Activated gamma-delta T cell treated with Interleukin-2 at 50 U/mL for 16 hours (primary cell): Measurements from ENCODE around the gene CLSTN1.
A peak's percentile ranks its signal among the peaks of the same experiment; 100 is the strongest.

Source experiments
- DNase-seq: peaks from one replicate; pipeline ENCODE4 v3.0.0-alpha.2; 2020

The CLSTN1 gene

DNA sequence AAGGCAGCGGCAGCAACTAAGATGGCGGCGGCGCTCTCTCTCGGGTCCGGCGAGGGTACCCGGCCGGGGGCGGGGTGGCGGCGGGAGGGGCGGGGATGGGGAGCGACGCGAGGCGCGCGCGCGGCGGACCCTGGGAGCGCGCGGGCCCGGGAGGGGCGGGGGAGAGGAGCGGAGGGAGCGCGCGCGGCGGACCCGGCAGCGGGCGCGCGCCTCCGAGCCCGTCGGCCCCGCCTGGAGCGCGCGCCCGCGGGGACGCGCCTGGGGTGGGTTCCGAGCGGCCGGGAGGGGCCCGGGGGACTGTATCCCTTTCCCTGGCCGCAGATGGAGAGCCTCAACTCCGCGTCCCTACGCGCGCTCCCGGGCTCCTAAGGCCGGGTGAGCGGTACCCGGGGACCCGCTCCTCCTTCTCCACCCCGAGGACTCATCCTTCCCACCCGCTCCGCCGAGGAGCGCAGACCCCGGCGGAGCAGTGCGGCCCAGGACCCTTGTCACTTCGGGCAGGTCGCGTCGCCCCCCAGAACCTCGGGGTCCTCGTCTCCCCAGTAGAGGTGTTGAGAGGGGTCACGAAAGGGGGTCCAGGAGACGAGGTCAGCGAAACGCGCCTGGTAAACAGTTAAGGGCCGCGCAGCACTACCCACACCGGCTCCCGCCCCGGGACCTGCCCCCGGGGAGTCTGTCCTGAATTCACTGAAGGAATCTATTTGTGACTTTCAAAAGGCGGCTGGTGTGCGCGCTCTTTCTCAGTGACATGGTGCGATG, at the start of gene CLSTN1:
Gene CLSTN1 (minus strand): TSS at position 23 of the 759 bp plus-strand sequence. CDS start 232 bp downstream, outside the sequence.
- peak; percentile 87 for DNase-seq

DNA sequence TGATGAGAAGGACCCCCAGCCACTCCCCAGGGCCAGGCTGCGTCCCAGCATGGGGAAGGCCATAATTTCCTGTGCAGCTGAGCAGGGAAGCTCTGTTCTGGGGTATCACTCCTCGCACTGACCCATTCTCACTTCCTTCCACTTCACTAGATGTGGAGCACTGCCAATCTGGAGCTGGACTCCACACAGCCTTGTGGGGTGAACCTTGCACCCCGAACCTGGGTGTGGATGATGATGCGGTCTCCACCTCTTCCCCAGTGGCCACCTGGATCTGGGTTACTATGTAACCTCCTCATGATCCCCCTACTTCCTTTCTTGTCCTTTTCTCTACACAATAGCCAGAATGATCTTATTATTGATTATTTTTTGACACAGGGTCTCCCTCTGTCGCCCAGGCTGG, 49.6 kb upstream of the CLSTN1 start:
- DNase-seq: no peak

DNA sequence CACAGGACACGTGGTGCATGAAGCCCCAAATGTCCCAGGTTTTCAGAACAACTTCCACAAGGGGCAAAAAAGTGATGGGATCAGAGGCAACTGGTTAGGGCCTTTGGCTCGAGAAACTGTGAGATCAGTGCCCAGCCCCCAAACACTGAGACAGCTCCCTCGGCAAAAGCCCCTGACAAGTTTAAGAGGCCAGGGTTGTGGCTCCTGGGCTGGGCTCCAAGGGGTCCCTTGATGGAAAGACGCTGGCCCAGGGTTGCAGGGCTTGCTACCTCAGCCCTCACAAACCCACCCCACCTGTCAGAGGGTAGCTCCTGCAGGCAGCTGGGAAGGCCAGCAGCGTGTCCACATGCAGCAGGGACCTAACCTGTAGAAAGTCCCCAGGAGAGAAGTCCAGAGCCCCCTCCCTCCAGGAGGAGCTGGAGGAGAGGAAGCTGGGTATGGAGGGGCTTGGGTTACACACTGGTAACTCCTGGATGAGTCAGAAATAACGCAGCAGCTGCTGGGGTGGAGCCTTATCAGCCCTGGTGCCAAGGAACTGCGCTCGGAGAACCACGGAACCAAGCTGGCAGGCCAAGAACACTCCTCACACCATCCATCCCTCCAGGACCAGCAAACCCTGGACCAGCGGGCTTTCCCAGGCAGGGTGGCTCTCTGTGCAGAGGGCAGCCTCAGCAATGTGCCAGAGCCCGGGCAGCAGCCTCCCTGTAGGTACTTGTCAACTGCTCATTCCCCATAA, 48.8 kb upstream of the CLSTN1 start:
- no peak for DNase-seq

DNA sequence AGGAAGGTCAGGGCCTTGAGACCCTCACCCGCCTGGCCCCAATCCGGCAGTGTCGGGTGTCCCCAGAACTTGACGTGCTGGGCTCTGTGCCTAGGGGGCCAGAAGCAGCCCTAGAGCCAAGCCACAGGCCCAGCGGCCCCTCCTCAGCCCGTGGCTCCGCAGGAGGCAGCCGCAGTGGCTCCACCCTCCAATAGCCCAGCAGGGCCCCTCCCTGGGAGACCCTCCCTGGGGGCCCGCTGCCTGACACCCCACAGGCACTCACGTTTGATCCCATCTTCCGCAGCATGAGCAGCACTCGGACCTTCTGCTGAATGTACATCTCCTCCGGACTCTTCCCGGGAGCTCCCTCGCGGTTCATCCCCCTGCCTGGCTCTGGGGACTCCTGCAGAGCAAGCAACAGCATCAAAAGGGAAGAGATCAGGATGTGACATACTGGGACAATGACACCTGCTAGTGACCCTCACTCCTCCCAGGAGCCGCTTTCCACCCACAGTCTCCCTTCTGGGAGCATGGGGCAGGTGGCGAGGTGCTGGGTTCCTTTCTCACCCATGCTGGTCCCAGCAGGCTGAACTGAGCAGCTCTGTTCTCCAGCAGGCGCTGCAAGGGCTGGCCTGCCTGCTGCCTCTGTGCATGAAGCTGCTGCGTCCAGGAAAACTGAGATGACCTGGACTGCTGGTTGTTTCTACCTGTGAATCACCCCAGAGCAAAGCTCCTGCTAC, 48.1 kb upstream of the CLSTN1 start:
- DNase-seq: no peak

DNA sequence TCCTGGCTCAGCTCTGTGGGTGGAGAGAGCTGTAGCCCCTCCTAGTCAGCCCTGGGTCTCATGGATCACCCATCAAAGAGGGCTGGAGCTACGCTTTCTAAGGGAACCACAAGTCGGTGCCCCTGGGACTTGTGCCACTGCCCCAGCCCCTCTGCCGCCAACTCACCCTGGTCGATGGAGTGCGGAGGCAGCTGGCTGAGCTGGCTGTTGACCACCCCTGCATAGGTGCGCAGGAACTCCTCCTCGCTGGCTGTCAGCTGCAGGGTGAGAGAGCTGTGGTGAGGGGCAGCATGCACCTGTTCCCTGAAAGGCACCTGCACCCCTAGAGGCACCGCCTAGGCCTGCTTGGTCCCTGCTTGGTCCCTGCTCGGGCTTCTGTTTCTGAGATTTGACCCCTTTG, 47.3 kb upstream of the CLSTN1 start:
- DNase-seq: no peak

DNA sequence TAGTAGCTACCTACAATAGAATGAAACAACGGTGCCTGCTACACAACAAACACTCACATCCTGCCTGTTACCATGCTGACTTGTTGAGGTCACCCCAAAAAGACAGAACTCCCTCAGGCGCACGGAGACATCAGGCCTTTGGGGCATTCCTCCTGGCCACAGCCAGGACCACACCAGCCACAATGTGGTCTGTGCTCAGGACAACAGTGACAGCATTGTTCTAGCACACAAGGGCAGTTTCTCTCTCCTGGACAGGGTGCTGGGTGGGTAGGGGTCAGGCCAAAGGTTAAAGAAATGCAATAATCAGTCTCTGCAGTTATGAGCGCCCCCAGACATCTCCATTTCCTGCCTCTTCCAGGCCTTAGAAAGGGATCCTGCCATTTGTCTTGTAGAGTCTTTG, 46.8 kb upstream of the CLSTN1 start:
- no peak for DNase-seq

DNA sequence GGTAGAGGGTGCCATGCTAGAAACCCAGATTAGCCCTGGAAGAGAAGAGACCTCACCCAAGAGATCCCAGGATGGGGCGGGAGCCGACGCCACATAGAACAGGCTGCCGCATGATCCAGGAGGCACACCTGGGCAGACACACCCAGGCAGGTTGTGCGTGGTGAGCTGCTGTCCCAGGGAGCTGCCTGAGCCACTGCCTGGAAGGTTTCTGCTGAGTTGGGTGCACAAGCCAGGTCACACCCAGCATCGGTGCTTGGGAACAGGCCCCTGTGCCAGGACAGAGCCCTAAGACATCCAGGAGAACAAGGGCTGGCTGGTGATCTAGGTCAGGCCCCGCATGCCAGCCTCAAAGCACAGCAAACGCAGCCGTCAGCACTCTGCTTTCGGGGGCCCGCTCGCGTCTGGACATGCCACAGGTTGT, 46.1 kb upstream of the CLSTN1 start:
- no peak for DNase-seq

DNA sequence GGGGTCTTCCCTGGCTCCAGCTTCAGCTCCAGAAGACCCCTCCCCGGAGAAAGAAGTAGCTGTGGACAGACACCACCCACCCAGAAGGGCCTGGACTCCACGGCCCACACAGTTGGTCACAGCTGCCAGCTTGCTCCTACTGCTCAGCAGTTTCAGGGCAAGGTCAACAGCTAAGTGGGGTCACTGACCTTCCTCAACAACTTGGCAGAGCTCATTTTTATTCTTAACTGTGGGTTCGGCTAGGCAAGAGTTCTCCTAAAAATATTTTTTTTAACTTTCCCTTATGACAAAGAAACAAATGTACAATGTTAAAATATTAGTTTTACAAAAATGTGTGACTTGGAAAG, 44.5 kb upstream of the CLSTN1 start:
- no peak for DNase-seq

DNA sequence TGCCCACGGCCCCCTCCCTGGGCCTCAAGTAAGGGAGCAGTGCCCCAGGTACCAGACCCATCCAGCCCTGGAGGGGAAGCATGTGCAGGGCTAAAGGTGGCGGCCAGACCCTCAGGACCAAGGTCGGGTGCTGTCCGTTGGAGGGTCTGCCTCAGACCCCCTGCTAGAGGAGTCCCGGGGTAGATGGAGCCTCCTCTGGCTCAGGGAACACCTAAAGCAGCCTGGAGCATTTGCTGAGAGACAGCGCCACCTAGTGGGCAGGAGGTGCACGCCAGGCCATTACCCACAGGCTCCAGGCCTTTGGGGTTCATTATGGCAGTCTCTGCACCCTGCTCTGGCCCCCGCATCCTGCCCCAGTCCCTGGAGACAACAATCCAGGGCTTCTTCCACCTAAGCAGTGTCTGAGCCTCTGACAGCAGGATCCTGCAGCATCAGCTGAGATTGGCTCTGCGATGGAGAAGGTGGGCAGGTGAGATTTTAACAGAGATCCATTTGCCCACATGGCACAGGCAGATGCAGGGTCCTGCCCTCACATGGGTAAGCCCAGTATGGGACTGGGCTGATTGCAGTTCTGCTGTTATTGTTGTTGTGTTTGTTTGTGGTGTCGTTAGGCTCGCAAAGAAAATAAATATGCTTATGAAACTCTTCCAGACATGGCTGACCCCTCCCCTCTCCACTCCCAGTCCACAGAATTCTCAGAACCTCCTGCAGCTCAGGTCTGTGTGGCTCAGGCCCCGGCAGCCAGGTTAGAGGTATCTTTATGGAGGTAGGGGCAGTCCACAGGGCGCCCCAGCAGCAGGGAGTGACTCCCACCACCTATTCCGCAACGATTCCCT, 43.9 kb upstream of the CLSTN1 start:
- peak; percentile 90 for DNase-seq

DNA sequence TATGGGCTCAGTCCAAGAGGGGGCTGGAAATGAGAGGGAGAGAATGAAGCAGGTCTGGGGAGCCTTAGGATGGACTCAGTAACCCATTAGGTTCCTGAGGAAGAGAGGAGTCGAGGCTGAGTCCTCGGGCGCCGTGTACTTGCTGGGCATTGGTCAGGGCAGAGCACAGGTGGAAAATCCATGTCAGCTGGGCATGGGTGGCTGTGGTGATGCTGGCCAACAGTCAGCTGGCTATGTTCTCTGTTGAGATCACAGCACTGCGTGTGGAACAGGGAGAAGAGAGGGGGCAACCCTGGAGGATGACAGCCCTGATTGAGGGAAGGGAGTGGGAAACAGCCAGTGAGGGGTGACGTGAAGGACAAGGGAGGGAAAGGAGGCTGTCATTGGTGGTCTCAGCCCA, 43.1 kb upstream of the CLSTN1 start:
- DNase-seq: no peak

DNA sequence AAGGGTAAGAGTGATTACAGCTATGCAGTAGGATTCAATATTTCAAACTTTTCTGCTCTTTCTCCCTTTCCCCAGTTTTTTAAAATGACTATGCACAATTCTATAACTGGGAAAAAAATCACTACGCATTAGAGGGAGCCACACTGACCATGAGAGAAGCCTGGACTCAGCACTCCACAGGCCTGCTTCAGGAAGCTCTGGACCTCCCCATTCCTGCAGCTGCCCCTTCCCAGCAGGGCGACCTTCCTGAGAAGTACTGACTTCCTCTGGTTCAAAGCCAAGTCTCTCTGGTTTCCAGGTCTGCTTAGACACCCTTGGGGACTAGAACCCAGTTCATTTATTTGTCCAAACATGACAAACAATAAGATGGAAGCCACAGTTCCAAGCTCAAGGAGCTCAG, 42.0 kb upstream of the CLSTN1 start:
- no peak for DNase-seq

DNA sequence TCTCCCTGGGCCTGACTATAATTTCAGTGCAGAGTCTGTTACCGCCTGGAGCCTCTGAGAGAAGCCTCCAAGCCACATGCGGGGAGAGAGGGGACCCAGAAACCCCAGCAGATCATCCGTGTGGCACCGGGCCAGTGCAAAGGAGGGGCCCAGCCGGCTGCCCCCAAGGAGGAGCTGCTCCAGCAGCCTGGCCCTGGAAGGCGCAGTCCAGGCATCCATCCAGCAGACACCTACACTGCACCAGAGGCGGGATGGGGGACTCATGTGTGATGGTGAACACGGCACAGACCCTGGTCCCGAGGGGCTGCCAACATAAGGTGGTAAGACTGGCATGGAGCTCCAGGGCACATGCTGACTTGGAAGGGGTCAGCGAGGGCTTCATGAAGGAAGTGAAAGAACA, 39.6 kb upstream of the CLSTN1 start:
- DNase-seq: no peak

DNA sequence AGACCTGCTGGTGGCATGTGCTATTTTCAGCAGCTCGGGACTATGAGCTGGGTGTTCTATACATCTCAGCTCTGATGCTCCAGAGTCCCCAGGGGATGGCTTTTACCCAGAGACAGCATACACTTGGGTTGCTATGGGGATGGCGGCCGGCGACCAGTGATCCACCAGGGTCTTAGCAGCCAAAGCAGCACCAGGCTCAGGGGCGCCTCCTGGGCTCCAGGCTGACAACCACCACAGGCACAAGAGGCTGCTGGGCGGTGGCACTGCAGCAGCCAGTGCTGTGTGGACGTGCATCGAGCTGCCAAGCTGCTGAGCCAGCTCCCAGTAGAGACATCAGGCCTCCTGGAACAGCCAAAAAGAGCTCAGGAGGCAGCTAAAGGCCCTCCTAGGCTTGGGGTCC, 37.6 kb upstream of the CLSTN1 start:
- no peak for DNase-seq

DNA sequence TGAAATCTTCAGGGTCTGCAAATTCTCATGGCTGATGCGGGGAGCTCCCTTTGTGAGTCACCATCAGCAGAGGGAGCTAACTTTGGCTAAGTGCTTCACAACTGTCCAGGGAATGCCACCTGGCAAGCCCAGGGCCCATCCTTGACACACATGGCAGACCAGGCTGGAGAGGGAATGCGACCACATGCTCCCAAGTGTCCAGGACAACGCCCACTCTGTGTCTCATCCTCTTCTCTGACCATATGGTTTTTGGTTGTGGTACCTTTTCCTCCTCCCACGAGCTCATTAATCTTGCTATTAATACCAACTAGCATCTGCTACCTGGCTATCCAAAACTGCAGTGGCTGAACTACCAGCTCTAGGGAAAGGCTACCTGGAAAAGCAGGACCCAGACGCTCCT, 37.1 kb upstream of the CLSTN1 start:
- DNase-seq: no peak

DNA sequence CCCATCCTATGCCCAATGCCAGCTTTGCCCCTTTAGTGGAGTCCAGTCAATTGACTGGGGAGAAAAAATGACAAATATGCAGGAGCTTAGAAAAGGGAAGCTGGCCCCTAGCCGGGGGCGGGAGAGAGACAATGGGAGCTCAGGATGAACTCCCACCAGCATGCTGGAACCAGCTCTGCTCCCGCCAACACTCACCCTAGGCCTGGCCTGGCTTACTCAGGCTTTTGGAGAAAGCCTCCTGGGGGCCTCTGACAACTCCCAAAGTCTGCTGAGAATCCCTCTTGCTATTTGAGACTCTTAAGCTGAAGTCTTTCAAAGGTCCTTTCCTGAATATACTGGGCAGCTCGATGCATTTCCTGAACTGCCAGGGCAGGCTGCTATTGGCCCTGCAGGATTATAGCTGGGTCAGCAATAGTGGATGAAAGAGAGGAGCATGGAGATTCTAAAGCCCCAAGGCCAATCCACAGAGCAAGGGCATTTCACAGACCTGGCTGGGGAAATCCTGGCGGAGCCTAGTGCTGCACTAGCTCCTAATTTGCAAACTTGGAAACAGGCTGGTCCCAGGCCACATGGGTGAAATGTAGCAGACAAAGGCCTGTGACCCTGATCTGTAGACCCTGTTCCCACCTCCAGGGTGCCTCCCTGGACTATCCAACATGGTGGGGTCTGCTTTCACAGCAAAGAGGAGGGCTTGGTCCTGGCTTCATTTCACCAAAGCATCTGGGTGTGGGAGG, 35.7 kb upstream of the CLSTN1 start:
- DNase-seq: no peak

DNA sequence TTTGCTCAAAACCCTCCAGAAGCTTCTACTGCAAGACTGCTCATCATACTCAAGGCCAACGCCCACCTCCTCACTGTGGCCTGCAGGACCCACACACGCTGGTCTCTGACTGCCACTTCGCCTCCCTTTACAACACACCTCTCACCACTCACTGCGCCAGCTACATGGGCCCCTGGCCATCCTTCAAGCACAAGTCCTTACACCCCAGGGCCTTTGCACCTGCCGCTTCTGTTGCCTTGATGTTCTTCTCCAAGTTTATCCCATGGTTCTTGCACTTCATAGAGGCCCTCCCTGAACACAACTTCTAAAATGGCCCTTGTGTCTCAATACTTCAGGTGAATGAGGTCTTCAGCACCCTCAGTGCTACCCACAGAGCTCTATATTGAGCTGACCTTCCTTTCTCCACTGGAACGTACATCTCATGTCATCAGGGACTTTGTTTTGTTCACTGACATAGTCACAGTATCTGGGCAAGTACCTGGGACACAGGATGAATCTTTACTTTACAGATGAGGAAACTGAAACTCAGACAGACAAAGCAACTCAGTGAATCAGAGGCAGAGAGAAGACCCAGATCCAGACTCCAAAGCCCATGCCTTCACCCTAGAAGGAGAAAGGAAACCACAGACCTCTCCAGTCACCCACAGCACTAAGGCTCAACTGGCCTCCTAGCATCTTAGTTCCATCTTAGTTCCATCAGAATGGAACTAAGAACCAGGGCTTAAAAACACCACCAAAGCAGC, 34.7 kb upstream of the CLSTN1 start:
- no peak for DNase-seq

DNA sequence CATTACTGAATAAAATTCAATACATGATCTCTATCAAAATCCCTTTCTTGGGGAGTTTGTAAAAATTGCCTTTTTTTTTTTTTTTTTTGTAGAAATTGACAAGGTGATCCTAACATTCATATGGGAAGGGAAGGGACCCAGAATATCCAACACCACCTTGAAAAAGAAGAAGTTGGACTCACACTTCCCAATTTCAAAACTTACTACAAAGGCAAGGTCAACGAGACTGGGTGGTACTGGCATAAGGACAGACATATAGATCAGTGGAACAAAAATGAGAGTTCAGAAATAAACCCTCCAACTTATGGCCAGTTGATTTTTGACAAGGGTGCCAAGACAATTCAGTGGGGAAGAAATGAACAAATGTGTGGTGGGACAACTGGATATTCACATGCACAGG, 31.4 kb upstream of the CLSTN1 start:
- DNase-seq: no peak

DNA sequence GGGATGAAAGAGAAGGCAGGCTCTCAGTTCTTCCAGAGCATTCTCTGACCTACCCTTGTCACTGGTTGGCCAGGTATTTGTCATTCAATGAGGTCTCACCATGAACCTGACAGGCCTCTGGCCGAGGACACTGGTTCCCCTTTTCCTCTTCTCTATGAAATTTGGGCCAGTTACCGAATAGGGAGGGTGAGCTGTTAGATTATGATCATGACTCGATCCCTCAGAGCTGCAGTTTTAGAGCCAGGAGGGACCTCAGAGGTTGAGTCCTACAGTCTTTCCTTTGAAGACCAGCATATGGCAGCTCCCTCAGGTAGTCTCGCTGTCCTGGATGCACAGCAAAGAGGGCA, 29.5 kb upstream of the CLSTN1 start:
- DNase-seq: no peak

DNA sequence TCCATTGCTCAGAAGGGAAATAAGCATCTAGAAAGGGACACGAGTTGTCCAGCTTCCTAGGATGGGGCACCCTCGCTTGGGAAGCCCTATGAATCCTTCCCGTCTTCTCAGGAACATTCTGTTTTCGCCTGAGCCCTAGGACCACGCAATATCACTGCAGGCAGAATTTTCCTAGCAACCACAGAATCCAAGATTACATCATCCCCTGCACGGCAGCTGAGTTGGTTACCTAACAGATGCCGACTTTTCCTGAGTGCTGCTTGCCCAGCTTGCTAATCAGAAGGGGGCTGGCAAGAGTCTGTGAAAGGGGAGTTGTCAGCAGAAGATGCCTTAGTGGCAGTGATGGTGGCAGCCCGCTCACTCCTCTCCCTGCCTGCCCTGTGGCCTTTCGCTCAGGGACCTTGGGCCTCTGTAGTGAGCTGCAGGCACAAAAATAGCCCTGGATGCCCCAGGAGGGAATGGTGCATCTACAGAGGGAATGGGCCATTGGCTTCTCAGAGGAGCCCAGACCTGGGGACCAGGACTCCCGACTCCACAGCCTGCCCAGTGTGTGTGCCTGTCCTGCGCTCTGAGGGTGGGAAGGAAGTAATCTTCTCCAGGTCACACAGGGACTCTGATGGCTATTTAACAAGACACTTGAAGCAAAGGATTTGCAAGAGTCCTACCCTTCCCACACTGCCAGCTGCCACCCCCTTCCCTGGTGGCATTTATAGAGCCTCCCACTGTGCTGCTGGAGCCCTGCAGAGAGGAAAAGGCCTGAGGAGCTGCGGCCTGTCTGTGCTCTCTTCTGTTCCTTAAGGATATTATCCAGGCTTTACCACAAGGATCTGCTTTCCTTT, 28.9 kb upstream of the CLSTN1 start:
- no peak for DNase-seq

DNA sequence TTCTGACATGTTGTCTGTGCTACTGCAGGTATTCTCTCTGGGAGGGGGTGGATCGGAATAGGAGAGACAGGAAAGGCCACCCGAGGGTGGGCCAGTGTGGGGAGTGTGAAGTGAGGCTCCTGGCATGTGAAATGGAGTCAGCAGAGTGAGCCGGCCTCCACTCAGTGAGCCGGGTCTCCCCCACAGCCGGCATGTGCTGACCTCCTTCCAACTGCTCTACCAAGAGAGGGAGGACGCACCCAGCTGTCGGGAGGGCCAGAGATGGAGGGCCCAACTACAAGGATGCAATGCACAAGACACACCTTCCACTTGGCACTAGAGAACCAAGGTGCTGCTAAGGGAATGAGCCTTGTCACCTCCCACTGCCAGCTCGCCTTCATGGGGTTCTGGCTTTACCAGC, 28.2 kb upstream of the CLSTN1 start:
- DNase-seq: no peak
